K562 (cell line): Measurements from ENCODE around the gene DPH1. TPM values are rescaled to one million over a fixed set of nuclear protein-coding genes. Genes with fewer than 3 reads are reported as not detected.

Source experiments
- ATAC-seq: fragments of 200-7000 bp; cut with Tn5 transposase; 3 replicates; pipeline ENCODE4 v1.9.1; 2020; ENCODE audit warnings: moderate library complexity
- BruUV-seq: library from RNA; stranded (reverse); fragments of 400-500 nt; replicated peaks from 2 replicates; lab custom pipeline; 2021; lab: Mats Ljungman, UMichigan
- CTCF ChIA-PET: fragments of 300-600 bp; formaldehyde crosslinking; extraction: SDS; loops from one replicate; lab custom pipeline; 2021; ENCODE audit warnings: low intra/inter-chr PET ratio; lab: Yijun Ruan, JAX
- POLR2A ChIA-PET: fragments of 300-600, 350-650 bp; sonication (Branson Sonifier 250); formaldehyde crosslinking; extraction: SDS; loops from one replicate; lab custom pipeline; 2021; ENCODE audit warnings: antibody characterized with exemption, inconsistent platforms; lab: Yijun Ruan, JAX
- DNase-seq, 4 experiments: peaks; one replicate each; pipeline versions ENCODE4 v3.0.0 to v3.0.0-alpha.2; 2011 to 2018; ENCODE audit warnings: low spot score in 3 of 4, mixed read lengths in 3 of 4; ENCODE audit errors: extremely low read depth in 1 of 4
- FAIRE-seq: peaks from 2 replicates; lab custom pipeline; 2011; peaks lifted over from hg19 to GRCh38; lab: Jason Lieb, UNC
- H2AFZ ChIP-seq: 2 replicates; pipeline ENCODE4 v1.6.0; 2011; ENCODE audit warnings: low read depth, low read length, control low read depth, inconsistent platforms
- H3K27ac ChIP-seq: fragments of 200-600 bp; 3 replicates; pipeline ENCODE4 v1.8.0; 2011; ENCODE audit warnings: low read depth, mild to moderate bottlenecking, control low read depth, inconsistent platforms, low read length, moderate library complexity, mixed read lengths; ENCODE audit errors: extremely low read depth
- H3K27me3 ChIP-seq, 2 experiments: fragments of 300-600 bp in 1 of 2; 2 replicates in 1 of 2; 3 replicates in 1 of 2; pipeline versions ENCODE4 v1.6.0 to v1.8.0; 2011; ENCODE audit warnings: inconsistent platforms in 2 of 2, low read length in 2 of 2, mild to moderate bottlenecking in 1 of 2, mixed read lengths in 1 of 2, moderate library complexity in 1 of 2; ENCODE audit not compliant: control insufficient read depth in 2 of 2, insufficient read depth in 2 of 2
- H3K36me3 ChIP-seq: fragments of 300-600 bp; 3 replicates; pipeline ENCODE4 v1.8.0; 2011; ENCODE audit warnings: mild to moderate bottlenecking, low read length, inconsistent platforms; ENCODE audit not compliant: control insufficient read depth, insufficient read depth
- H3K4me1 ChIP-seq, 2 experiments: fragments of 200-600 bp in 1 of 2; replicated peaks in 1 of 2; 2 replicates in 1 of 2; 3 replicates in 1 of 2; pipeline versions ENCODE4 v1.5.1 to v1.8.0; 2011; ENCODE audit warnings: inconsistent platforms in 2 of 2, low read length in 2 of 2, mild to moderate bottlenecking in 1 of 2, mixed read lengths in 1 of 2, moderate library complexity in 1 of 2; ENCODE audit not compliant: control insufficient read depth in 2 of 2, insufficient read depth in 2 of 2
- H3K4me2 ChIP-seq: 2 replicates; pipeline ENCODE4 v1.6.1; 2011; ENCODE audit warnings: low read length, control low read depth, inconsistent platforms, mixed read lengths; ENCODE audit not compliant: insufficient read depth
- H3K4me3 ChIP-seq: fragments of 200-600 bp; sonication (generic), shearing (Covaris generic); 2 replicates; pipeline ENCODE4 v1.5.1; 2016; ENCODE audit warnings: control low read depth, inconsistent platforms
- H3K79me2 ChIP-seq: fragments of 200-600 bp; 3 replicates; pipeline ENCODE4 v1.8.0; 2011; ENCODE audit warnings: low read length, inconsistent platforms; ENCODE audit not compliant: control insufficient read depth, insufficient read depth
- H3K9ac ChIP-seq, 2 experiments: 2 replicates each; pipeline versions ENCODE4 v1.6.0 to v1.6.1; 2011; ENCODE audit warnings: low read depth in 2 of 2, low read length in 2 of 2, control low read depth in 1 of 2, inconsistent platforms in 1 of 2, mild to moderate bottlenecking in 1 of 2, mixed read lengths in 1 of 2; ENCODE audit not compliant: insufficient read depth in 1 of 2
- H3K9me1 ChIP-seq: one replicate; pipeline ENCODE4 v1.6.0; 2011; ENCODE audit warnings: inconsistent platforms, mild to moderate bottlenecking, low read length, moderate library complexity; ENCODE audit not compliant: control insufficient read depth, insufficient read depth
- H3K9me3 ChIP-seq: replicated peaks from 2 replicates; pipeline ENCODE4 v1.5.1; 2011; ENCODE audit warnings: low read depth, low read length, inconsistent platforms; ENCODE audit not compliant: control insufficient read depth, insufficient read depth
- H4K20me1 ChIP-seq: replicated peaks from 2 replicates; pipeline ENCODE4 v1.6.1; 2011; ENCODE audit warnings: low read length, inconsistent platforms, mixed read lengths; ENCODE audit not compliant: control insufficient read depth, insufficient read depth
- DLX4 ChIP-seq: fragments of 250-450 bp; sonication (Bioruptor Pico); IDR thresholded peaks from 2 replicates; pipeline ENCODE4 v1.6.1; 2021; ENCODE audit warnings: mild to moderate bottlenecking
- EGR1 ChIP-seq: fragments of 450-650 bp; conservative IDR thresholded peaks from 2 replicates; pipeline ENCODE4 v1.6.1; 2017; ENCODE audit warnings: mild to moderate bottlenecking
- KAT2B ChIP-seq: IDR thresholded peaks from one replicate; pipeline ENCODE4 v1.6.1; 2012; ENCODE audit warnings: low read depth, mild to moderate bottlenecking, control low read depth, inconsistent platforms, low read length, moderate library complexity
- MLLT1 ChIP-seq, 2 experiments: fragments of 450-650 bp; IDR thresholded peaks; 2 replicates each; pipeline ENCODE4 v1.6.1; 2016
- NEUROD1 ChIP-seq: fragments of 150-350 bp; IDR thresholded peaks from 2 replicates; pipeline ENCODE4 v1.6.1; 2014; ENCODE audit warnings: borderline replicate concordance, low read length, low read depth; ENCODE audit not compliant: partially characterized antibody
- PKNOX1 ChIP-seq: fragments of 450-650 bp; IDR thresholded peaks from 2 replicates; pipeline ENCODE4 v1.6.1; 2016
- RBM15 ChIP-seq: fragments of 200-400 bp; formaldehyde crosslinking; IDR thresholded peaks from 2 replicates; pipeline ENCODE4 v1.6.1; 2018; ENCODE audit warnings: mild to moderate bottlenecking, low read length, moderate library complexity; ENCODE audit not compliant: insufficient read depth
- SAFB ChIP-seq: fragments of 200-400 bp; formaldehyde crosslinking; IDR thresholded peaks from 2 replicates; pipeline ENCODE4 v1.6.1; 2017; ENCODE audit warnings: low read depth, low read length, borderline replicate concordance
- SNIP1 ChIP-seq: fragments of 450-650 bp; IDR thresholded peaks from 2 replicates; pipeline ENCODE4 v1.7.1; 2017; ENCODE audit warnings: low read depth, mild to moderate bottlenecking
- STAG1 ChIP-seq: sonication (generic); formaldehyde crosslinking; IDR thresholded peaks from 2 replicates; pipeline ENCODE4 v1.5.0; 2020; ENCODE audit warnings: missing genetic modification reagents, borderline replicate concordance
- TBP ChIP-seq: optimal IDR thresholded peaks from 2 replicates; pipeline ENCODE3; 2011; ENCODE audit warnings: low read depth, low read length, improper control_type of control experiment
- TCF7L2 ChIP-seq: fragments of 150-350 bp; IDR thresholded peaks from 2 replicates; pipeline ENCODE4 v1.6.1; 2016; ENCODE audit warnings: low read depth, mild to moderate bottlenecking, low read length, moderate library complexity
- USF1 ChIP-seq: sonication (generic); formaldehyde crosslinking; IDR thresholded peaks from 2 replicates; pipeline ENCODE4 v1.9.0; 2022; ENCODE audit warnings: mild to moderate bottlenecking, missing genetic modification reagents
- ZBTB7A ChIP-seq: IDR thresholded peaks from 2 replicates; pipeline ENCODE4 v1.6.1; 2011; ENCODE audit warnings: low read depth, mild to moderate bottlenecking, low read length, moderate library complexity, borderline replicate concordance; ENCODE audit not compliant: control insufficient read depth
- ZFP1 ChIP-seq: fragments of 450-650 bp; formaldehyde crosslinking; IDR thresholded peaks from 2 replicates; pipeline ENCODE4 v1.4.0; 2020; ENCODE audit warnings: mild to moderate bottlenecking, mixed read lengths
- ZNF140 ChIP-seq: fragments of 250-450 bp; sonication (Bioruptor Pico); IDR thresholded peaks from 2 replicates; pipeline ENCODE4 v1.8.0; 2021; ENCODE audit warnings: moderate library complexity, mild to moderate bottlenecking, inconsistent platforms
- ZNF165 ChIP-seq: fragments of 250-450 bp; sonication (Bioruptor Pico); IDR thresholded peaks from 2 replicates; pipeline ENCODE4 v1.4.0; 2020; ENCODE audit warnings: borderline replicate concordance
- ZNF253 ChIP-seq: fragments of 250-450 bp; sonication (Bioruptor Pico); conservative IDR thresholded peaks from 2 replicates; pipeline ENCODE4 v1.6.1; 2021; ENCODE audit warnings: mild to moderate bottlenecking
- ZNF444 ChIP-seq: fragments of 250-450 bp; sonication (Bioruptor Pico); IDR thresholded peaks from 2 replicates; pipeline ENCODE4 v1.4.0; 2020; ENCODE audit warnings: mild to moderate bottlenecking, moderate library complexity
- ZZZ3 ChIP-seq: fragments of 450-650 bp; IDR thresholded peaks from 2 replicates; pipeline ENCODE4 v1.6.1; 2016; ENCODE audit warnings: antibody characterized with exemption, mild to moderate bottlenecking, moderate library complexity
- WGBS: fragments of 100-300 bp; shearing (Covaris generic); methylation state at CpG from one replicate; pipeline ENCODE4 v1.1.6; 2016; ENCODE audit warnings: low coverage, mixed read lengths; ENCODE audit not compliant: insufficient coverage; ENCODE audit errors: missing lambda C conversion rate; 5-methylcytosine and 5-hydroxymethylcytosine counted together
- in situ Hi-C: fragments of 300-500 bp; cut with MboI; formaldehyde crosslinking; loops from 4 replicates; pipeline ENCODE4 v1.15.0; 2018; ENCODE audit warnings: inconsistent platforms, mixed read lengths
- intact Hi-C: fragments of 100-400 bp; cut with micrococcal nuclease; formaldehyde crosslinking; loops from 2 replicates; pipeline ENCODE4 v1.14.2; 2022
- polyA plus RNA-seq, 8 experiments: library from polyadenylated mRNA; depleted of rRNA in 4 of 8; stranded (reverse) in 5 of 8; unstranded in 3 of 8; fragments of >200 nt; fragmentation: Nextera tagmentation in 2 of 8; fragmentation: Illumina TruSeq in 1 of 8; extraction: Ambion mirVana in 2 of 8; extraction: Trizol in 1 of 8; gene quantifications; 2 replicates each; pipeline versions ENCODE4 v1.2.1 to v1.2.3, GENCODE V29; 2011 to 2014; ENCODE audit warnings: inconsistent platforms in 1 of 8, missing spikeins in 1 of 8
- total RNA-seq, 7 experiments: library from RNA; depleted of rRNA in 6 of 7; stranded (reverse); fragments of >200 nt in 6 of 7; fragmentation: Illumina TruSeq in 2 of 7; extraction: Trizol in 2 of 7; gene quantifications; 2 replicates each; pipeline versions ENCODE4 v1.2.1 to v1.2.3, GENCODE V29; 2011 to 2021; ENCODE audit warnings: low replicate concordance in 1 of 7

DPH1 gene
- total and polyA plus RNA-seq, 9 of the 15 experiments (the other 6 are each of a cell fraction or from before 2014, with no cell fraction given) = 0.42 to 40.6 (median 20.2) TPM

GRCh38 chr17:2013994-2014317 is 16.0 kb upstream of the DPH1 start:
- Histone ChIP-seq H3K9me1 (no peaks in the 10 kb centered on the region), H3K9ac (no peak overlapping the region), H3K36me3 (no peaks in the 10 kb centered on the region), H3K9me3 (no peaks in the 10 kb centered on the region), H3K79me2 (no peaks in the 10 kb centered on the region), H3K4me1 (peaks cover 0 to 7% of the 10 kb centered on the region in 2 experiments; a peak in 2 of 5 replicates), H2AFZ (no peak overlapping the region), H4K20me1 (0 out of 2 replicates have a peak, but pooled peaks cover 5% of the 10 kb centered on the region), H3K4me3 (no peak overlapping the region), H3K4me2 (no peak overlapping the region), H3K27me3 (peaks cover 25 to 67% of the 10 kb centered on the region in 2 experiments), H3K27ac (no peak overlapping the region)
- TF ChIP-seq ZNF140 (CRISPR knock-in tag) (no peak), ZZZ3 (no peak), DLX4 (CRISPR knock-in tag) (no peak), USF1 (CRISPR knock-in tag) (no peak), PKNOX1 (no peak), SAFB (no peak), STAG1 (no peak), EGR1 (no peak), ZNF444 (CRISPR knock-in tag) (no peak), SNIP1 (no peak), ZBTB7A (no peak), NEUROD1 (no peak), KAT2B (no peak), RBM15 (no peak), TBP (no peak), ZNF165 (CRISPR knock-in tag) (no peak), TCF7L2 (no peak), ZNF253 (CRISPR knock-in tag) (no peak), MLLT1 (IDR thresholded peaks at IDR 0.05) (no peak), ZFP1 (CRISPR knock-in tag) (no peak)
- intact Hi-C loops (no loop called here), in situ Hi-C loops (no loop called here)
- no TSS peak for BruUV-seq
- ATAC-seq (no peak), FAIRE-seq (no peak), DNase-seq (no peak)
- ChIA-PET CTCF (no interaction called here), POLR2A (no interaction called here)
- WGBS = 18% methylated on average over 1 of the region's 1 CpG
